GM10248 (cell line): Measurements from ENCODE around the gene TCP11.

ENCODE experiments used
- CTCF ChIA-PET: fragments of 300-600 bp; sonication (Branson Sonifier 250); formaldehyde crosslinking; extraction: SDS; loops from one replicate; lab custom pipeline; 2021; ENCODE audit warnings: antibody characterized with exemption; lab: Yijun Ruan, JAX
- POLR2A ChIA-PET: fragments of 350-650 bp; sonication (Branson Sonifier 250); formaldehyde crosslinking; extraction: SDS; loops from one replicate; lab custom pipeline; 2020; ENCODE audit warnings: antibody characterized with exemption; lab: Yijun Ruan, JAX
- DNase-seq: peaks from one replicate; pipeline ENCODE4 v3.0.0; 2012; ENCODE audit errors: extremely low spot score
- CTCF ChIP-seq: IDR thresholded peaks from 2 replicates; pipeline ENCODE4 v1.5.1; 2012; ENCODE audit warnings: mild to moderate bottlenecking, low read depth; ENCODE audit errors: extremely low read depth, missing control alignments, control extremely low read depth

The TCP11 gene

GRCh38 chr6:35085359-35086281 lies 55.5 kb downstream of the TCP11 start:
- TF ChIP-seq CTCF, result no peak
- no peak for DNase-seq
- POLR2A ChIA-PET, result no interaction called here
- CTCF ChIA-PET, result interaction anchor here (1.1 kb wide), 1 partner anchor 21 kb away, joined by 3 read pairs; no protein-coding TSS in a partner anchor

DNA sequence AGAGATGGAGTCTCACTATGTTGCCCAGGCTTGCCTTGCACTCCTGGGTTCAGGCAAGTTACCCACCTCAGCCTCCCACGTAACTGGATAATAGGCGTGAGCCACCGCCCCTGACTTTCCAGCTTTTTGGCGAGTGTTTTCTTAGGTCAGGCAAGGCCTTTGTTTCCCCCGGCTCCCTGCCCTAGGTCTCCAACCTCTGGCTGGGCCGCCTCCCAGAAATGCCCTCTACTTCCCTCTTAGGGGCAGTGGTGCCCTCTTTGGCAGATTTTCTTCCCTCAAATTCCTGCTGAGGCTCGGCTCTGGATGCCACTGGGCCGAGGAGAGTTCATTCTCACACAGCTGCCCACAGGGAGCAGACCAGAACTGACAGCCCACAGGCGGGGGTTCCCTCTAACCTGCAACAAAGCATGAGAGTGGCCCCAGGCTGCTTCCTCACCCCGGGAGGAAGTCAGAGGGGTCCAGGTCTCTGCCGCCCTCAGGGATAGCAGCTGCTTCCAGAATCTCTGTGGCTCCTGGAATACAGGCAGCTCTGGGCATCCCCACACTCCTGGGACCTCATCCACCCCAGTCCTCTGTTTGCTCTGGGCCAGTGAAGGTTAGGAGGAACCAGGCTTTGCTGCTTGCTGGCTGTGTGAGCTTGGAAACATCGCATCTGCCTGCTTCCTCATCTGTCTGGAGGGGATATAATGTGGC lies 56.5 kb downstream of the TCP11 start:
- no peak for DNase-seq
- CTCF ChIA-PET, result interaction anchor here (1.1 kb wide), 1 partner anchor 22 kb away, joined by 3 read pairs; no protein-coding TSS in a partner anchor

DNA sequence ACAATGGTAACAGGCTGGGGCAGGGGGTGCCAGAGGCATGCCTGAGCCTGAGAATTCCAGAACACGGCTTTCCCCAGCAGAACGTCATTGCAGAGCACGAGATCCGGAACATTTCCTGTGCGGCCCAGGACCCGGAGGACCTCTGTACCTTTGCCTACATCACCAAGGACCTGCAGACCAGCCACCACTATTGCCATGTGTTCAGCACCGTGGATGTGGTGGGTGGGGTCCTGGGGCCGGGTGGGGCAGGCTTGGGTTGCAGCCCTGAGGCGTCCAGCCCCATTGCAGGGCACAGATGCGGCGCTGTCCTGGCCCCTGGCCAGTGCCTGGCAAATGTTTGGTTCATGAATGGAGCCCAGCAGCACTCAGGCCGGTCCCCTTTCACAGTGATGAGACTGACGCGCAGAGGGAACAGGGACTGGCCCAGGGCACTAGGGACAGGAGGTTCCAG lies 57.1 kb downstream of the TCP11 start:
- POLR2A ChIA-PET, result no interaction called here
- CTCF ChIA-PET, result interaction anchor here (1.1 kb wide), 1 partner anchor 23 kb away, joined by 3 read pairs; no protein-coding TSS in a partner anchor
- no peak for TF ChIP-seq CTCF
- DNase-seq, result no peak

More for the DNA sequence above, 56.5 kb downstream of the TCP11 start:
- POLR2A ChIA-PET, result no interaction called here
- TF ChIP-seq CTCF, result no peak

GRCh38 chr6:35083507-35083906 lies 57.6 kb downstream of the TCP11 start:
- CTCF ChIA-PET, result no interaction called here
- no peak for TF ChIP-seq CTCF
- no peak for DNase-seq
- POLR2A ChIA-PET, result no interaction called here

GRCh38 chr6:35082733-35083403 lies 58.3 kb downstream of the TCP11 start:
- POLR2A ChIA-PET, result no interaction called here
- TF ChIP-seq CTCF, result no peak
- CTCF ChIA-PET, result no interaction called here
- no peak for DNase-seq

GRCh38 chr6:35082046-35082732 lies 59.0 kb downstream of the TCP11 start:
- DNase-seq, result no peak
- POLR2A ChIA-PET, result no interaction called here
- CTCF ChIA-PET, result no interaction called here
- no peak for TF ChIP-seq CTCF
